Mononuclear cell (primary cell): Measurements from ENCODE around the gene NENF. TPM values are rescaled to one million over a fixed set of nuclear protein-coding genes. Genes with fewer than 3 reads are reported as not detected.

ENCODE experiments used
- H3K27me3 ChIP-seq: 2 replicates; pipeline ENCODE4 v1.6.0; 2011; ENCODE audit warnings: low read length, control low read depth; ENCODE audit not compliant: insufficient read depth
- H3K4me1 ChIP-seq: 2 replicates; pipeline ENCODE4 v1.5.1; 2011; ENCODE audit warnings: mild to moderate bottlenecking, low read length, control low read depth; ENCODE audit not compliant: insufficient read depth
- H3K4me3 ChIP-seq: 2 replicates; pipeline ENCODE4 v1.5.1; 2011; ENCODE audit warnings: mild to moderate bottlenecking, low read length, moderate library complexity
- H3K9me3 ChIP-seq: 2 replicates; pipeline ENCODE4 v1.5.1; 2011; ENCODE audit warnings: low read depth, mild to moderate bottlenecking, control low read depth, low read length
- total RNA-seq: library from RNA; depleted of rRNA; stranded (reverse); fragments of >200 nt; gene quantifications from one replicate; pipeline ENCODE4 v1.2.3, GENCODE V29; 2012

The NENF gene
- total RNA-seq, 1 donor = 12.9 TPM

DNA sequence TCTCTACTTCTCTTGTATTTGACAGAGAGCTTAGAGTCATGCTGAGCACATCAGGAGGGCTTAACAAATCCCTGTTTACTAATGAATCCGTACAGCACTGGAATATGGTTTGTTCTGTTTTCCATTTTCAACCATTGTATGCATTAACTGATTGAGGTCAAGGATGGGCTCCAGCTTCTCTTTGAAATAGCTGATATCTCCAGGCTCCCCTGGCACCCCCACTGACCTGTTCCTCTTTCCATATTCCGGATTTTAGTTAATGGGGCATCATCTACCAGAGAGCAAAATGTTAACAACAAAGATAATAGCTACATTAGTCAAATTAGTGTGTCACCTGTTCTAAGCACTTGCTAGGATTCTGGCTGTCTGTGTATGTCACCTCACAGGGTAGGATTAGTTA lies 57.6 kb downstream of the NENF start:
- H3K9me3 ChIP-seq = no peaks in the 10 kb centered on the region
- no peak overlapping the region for H3K4me3 ChIP-seq
- no peaks in the 10 kb centered on the region for H3K27me3 ChIP-seq
- peaks cover 42% of the 10 kb centered on the region for H3K4me1 ChIP-seq

DNA sequence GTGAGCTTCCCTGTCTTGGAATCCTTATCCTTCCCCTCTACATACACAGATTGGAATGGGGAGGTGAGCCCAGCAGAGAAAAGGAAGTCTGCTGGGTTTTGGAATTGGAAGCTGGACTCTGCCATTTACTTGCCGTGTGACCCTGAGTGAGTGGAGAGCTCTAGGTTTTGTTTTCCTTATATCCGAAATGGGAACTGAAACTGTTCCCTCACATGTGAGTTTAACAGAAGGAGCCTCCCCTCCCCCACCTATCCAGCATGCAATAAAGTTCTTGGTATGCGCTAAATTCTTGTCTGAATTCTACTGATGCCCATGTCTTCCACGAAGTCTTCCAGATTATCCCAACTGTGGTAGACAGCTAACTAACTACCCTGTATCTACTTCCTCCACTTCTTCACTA lies 58.7 kb downstream of the NENF start:
- H3K4me1 ChIP-seq = peaks cover 32% of the 10 kb centered on the region
- H3K9me3 ChIP-seq = no peaks in the 10 kb centered on the region
- no peaks in the 10 kb centered on the region for H3K27me3 ChIP-seq
- no peak overlapping the region for H3K4me3 ChIP-seq

Other genes with a start within 250 kb of the NENF start
- 56.6 TPM for gene PPP2R5A, start 147.5 kb upstream of the NENF start, total RNA-seq
- gene PACC1, start 18.0 kb upstream of the NENF start, total RNA-seq = 6.4 TPM
- 53.6 TPM for gene ATF3, start 175.8 kb downstream of the NENF start, total RNA-seq